SU-DHL-6 (cell line): Measurements from ENCODE around the gene NPW.

Source experiments
- H2AFZ ChIP-seq: fragments of 200-600 bp; sonication (generic); 2 replicates; pipeline ENCODE4 v1.6.1; 2014; ENCODE audit warnings: low read depth, mild to moderate bottlenecking, moderate library complexity, mixed read lengths, antibody characterized with exemption, low read length; ENCODE audit not compliant: severe bottlenecking
- H3F3A ChIP-seq: fragments of 200-600 bp; shearing (Covaris generic); 2 replicates; pipeline ENCODE4 v1.6.0; 2016; ENCODE audit warnings: antibody characterized with exemption, mild to moderate bottlenecking; ENCODE audit not compliant: insufficient read depth
- H3K27ac ChIP-seq: fragments of 200-600 bp; sonication (generic); 2 replicates; pipeline ENCODE4 v1.5.1; 2016; ENCODE audit warnings: low read depth, mild to moderate bottlenecking, low read length, moderate library complexity, mixed read lengths
- H3K27me3 ChIP-seq: fragments of 200-600 bp; sonication (generic), shearing (Covaris generic); 2 replicates; pipeline ENCODE4 v1.6.0; 2014; ENCODE audit warnings: mild to moderate bottlenecking, low read length
- H3K36me3 ChIP-seq: fragments of 200-600 bp; sonication (generic); 2 replicates; pipeline ENCODE4 v1.6.1; 2014; ENCODE audit warnings: mild to moderate bottlenecking, low read length, mixed read lengths
- H3K4me2 ChIP-seq: fragments of 300-600, 200-600 bp; shearing (Covaris generic), sonication (generic); 2 replicates; pipeline ENCODE4 v1.6.0; 2014; ENCODE audit warnings: low read length, low read depth, mild to moderate bottlenecking; ENCODE audit not compliant: poor library complexity, severe bottlenecking
- H3K4me3 ChIP-seq: fragments of 200-600 bp; sonication (generic); 2 replicates; pipeline ENCODE4 v1.5.1; 2014; ENCODE audit warnings: antibody characterized with exemption, low read length, mild to moderate bottlenecking, mixed read lengths; ENCODE audit not compliant: insufficient read depth, poor library complexity, severe bottlenecking
- H3K79me2 ChIP-seq: fragments of 200-600 bp; sonication (generic); 2 replicates; pipeline ENCODE4 v1.6.1; 2014; ENCODE audit warnings: mild to moderate bottlenecking, low read length, moderate library complexity; ENCODE audit not compliant: insufficient read depth
- H3K9ac ChIP-seq: fragments of 200-600 bp; sonication (generic); 2 replicates; pipeline ENCODE4 v1.7.0; 2014; ENCODE audit warnings: mild to moderate bottlenecking, low read length
- H3K9me2 ChIP-seq: fragments of 200-600 bp; sonication (generic); replicated peaks from 2 replicates; pipeline ENCODE4 v1.6.1; 2014; ENCODE audit warnings: low read length; ENCODE audit not compliant: insufficient read depth
- H3K9me3 ChIP-seq: fragments of 200-600 bp; sonication (generic); 2 replicates; pipeline ENCODE4 v1.6.1; 2014; ENCODE audit warnings: low read length, mixed read lengths; ENCODE audit not compliant: insufficient read depth
- H4K20me1 ChIP-seq: fragments of 200-600 bp; sonication (generic); 2 replicates; pipeline ENCODE4 v1.6.1; 2014; ENCODE audit warnings: low read depth, mild to moderate bottlenecking, antibody characterized with exemption, low read length, moderate library complexity, mixed read lengths
- CTCF ChIP-seq: fragments of 200-600 bp; sonication (generic); IDR thresholded peaks from one replicate; pipeline ENCODE4 v1.5.1; 2017; ENCODE audit warnings: antibody characterized with exemption, mild to moderate bottlenecking, low read length, moderate library complexity; ENCODE audit not compliant: insufficient read depth, poor library complexity, severe bottlenecking
- EZH2phosphoT487 ChIP-seq: fragments of 200-600 bp; sonication (generic), shearing (Covaris generic); conservative IDR thresholded peaks from 2 replicates; pipeline ENCODE4 v1.6.1; 2018; ENCODE audit warnings: mild to moderate bottlenecking, antibody characterized with exemption, low read length, moderate library complexity, mixed read lengths

Gene NPW

GRCh38 chr16:1978476-1979120, 41.0 kb upstream of the NPW start:
- no peaks in the 10 kb centered on the region for H3K27me3 ChIP-seq
- H3F3A ChIP-seq, result no peaks in the 10 kb centered on the region
- no peaks in the 10 kb centered on the region for H3K36me3 ChIP-seq
- no peaks in the 10 kb centered on the region for H3K9me2 ChIP-seq
- H4K20me1 ChIP-seq, result no peaks in the 10 kb centered on the region
- no peak overlapping the region for H2AFZ ChIP-seq
- no peak overlapping the region for H3K27ac ChIP-seq
- no peak overlapping the region for H3K9ac ChIP-seq
- peaks cover 5% of the 10 kb centered on the region for H3K79me2 ChIP-seq
- no peak overlapping the region for H3K4me2 ChIP-seq
- TF ChIP-seq EZH2phosphoT487, result no peak
- TF ChIP-seq CTCF, result no peak
- H3K9me3 ChIP-seq, result no peaks in the 10 kb centered on the region
- H3K4me3 ChIP-seq, result no peak overlapping the region

DNA sequence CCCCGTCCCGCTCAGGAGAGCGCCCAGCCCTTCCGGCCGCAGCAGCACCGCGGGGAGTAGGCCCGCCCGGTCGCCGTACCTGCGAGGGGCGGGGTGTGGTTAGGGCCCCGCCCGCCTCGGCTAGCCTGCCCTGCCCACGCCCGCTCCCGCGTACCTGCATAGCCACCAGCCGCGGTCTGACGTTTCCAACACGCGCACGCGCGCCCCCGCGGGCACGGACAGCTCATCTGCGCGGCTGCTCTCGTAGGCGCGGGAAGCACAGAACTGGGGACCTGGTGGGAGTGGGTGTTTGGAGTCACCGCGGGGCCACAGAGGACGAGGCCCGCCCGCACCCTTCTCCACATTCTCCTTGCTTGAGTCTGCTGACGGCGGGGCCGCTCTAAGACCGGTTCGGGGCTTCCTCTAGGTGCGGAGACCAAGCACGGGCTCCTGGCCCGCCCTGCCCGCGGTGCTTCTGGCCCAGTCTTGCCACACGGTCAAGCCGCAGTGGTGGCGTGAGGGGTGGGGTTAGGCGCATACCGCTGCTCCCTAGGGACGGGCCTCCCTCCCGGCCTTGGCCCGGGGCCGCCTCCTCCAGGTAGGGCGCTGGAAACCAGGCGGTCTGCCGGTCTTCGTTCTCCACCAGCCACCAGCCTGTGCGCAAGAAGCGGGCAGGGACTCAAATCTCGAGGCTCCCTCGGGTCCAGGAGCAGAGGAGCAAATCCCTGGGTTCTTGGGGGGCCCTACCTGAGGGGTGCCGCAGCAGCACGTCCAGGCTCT, 40.1 kb upstream of the NPW start:
- Histone ChIP-seq H2AFZ (no peak overlapping the region), H3F3A (no peaks in the 10 kb centered on the region), H3K27ac (no peak overlapping the region), H3K79me2 (no peaks in the 10 kb centered on the region), H3K9me2 (no peaks in the 10 kb centered on the region), H3K27me3 (no peaks in the 10 kb centered on the region), H4K20me1 (no peaks in the 10 kb centered on the region), H3K9ac (no peak overlapping the region), H3K4me2 (no peak overlapping the region), H3K9me3 (no peaks in the 10 kb centered on the region), H3K36me3 (no peaks in the 10 kb centered on the region), H3K4me3 (no peak overlapping the region)
- TF ChIP-seq CTCF (no peak), EZH2phosphoT487 (no peak)

DNA sequence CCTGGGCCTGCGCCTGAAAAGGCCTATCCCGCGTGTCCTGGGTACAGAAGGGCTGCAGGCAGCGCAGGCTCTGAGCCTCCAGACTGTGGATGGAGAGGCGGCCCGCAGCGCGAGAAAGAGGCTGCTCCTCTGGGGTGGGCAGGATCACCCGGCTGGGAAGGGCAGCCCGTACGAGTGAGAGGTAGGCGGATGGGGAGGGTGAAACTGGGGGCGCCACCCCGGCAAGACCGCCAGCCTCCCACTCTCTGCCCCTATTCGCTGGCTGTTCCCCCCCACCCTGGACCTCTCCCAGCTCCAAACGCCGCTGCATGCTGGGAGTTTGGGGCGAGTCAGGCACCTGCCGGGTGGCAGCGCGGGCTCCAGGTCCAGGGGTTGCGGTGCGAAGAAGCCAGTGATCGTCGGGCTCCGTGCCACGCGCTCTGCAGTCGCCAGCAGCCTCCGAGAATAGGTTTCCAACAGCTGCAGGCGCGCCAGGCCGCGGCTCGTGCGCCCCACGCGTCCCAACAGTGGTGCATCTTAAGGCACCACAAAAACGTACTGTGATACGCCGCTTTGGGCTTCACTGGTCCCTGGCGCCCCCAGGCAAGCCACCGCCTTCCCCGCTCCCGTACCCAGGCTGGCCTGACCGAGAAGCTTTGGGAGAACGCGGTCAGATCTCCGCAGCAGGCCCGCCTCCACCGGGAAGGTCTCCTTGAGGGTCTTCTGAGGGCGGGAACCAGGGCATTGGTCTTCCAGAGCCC, 39.4 kb upstream of the NPW start:
- Histone ChIP-seq H3K4me3 (no peak overlapping the region), H2AFZ (no peak overlapping the region), H3F3A (no peaks in the 10 kb centered on the region), H4K20me1 (no peaks in the 10 kb centered on the region), H3K9me3 (no peaks in the 10 kb centered on the region), H3K4me2 (no peak overlapping the region), H3K27ac (no peak overlapping the region), H3K9me2 (no peaks in the 10 kb centered on the region), H3K36me3 (no peaks in the 10 kb centered on the region), H3K9ac (no peak overlapping the region), H3K27me3 (no peaks in the 10 kb centered on the region), H3K79me2 (no peaks in the 10 kb centered on the region)
- no peak for TF ChIP-seq EZH2phosphoT487
- TF ChIP-seq CTCF, result no peak
